ENCODE results near the gene UBE2O. TPM values are rescaled to one million over a fixed set of nuclear protein-coding genes. Genes with fewer than 3 reads are reported as not detected.

The UBE2O gene
- total RNA-seq, 1 donor from 2014 or later, result 12.6 TPM

GRCh38 chr17:76442341-76443338, 10.3 kb downstream of the UBE2O start:
- Histone ChIP-seq H3K4me3 (ENCODE audit: low read depth, low read length) (no peak overlapping the region), H3K36me3 (ENCODE audit: control insufficient read depth, insufficient read depth, low read length) (no peaks in the 10 kb centered on the region), H3K27me3 (ENCODE audit: control insufficient read depth, insufficient read depth, low read length) (no peaks in the 10 kb centered on the region)
- no peak for DNase-seq (ENCODE audit: low read depth)
- TF ChIP-seq CTCF (IDR thresholded peaks at IDR 0.05; ENCODE audit: insufficient read depth, low read length, poor library complexity, severe bottlenecking), result no peak

GRCh38 chr17:76441686-76442340, 11.1 kb downstream of the UBE2O start:
- no peak for DNase-seq (ENCODE audit: low read depth)
- no peaks in the 10 kb centered on the region for H3K27me3 ChIP-seq (ENCODE audit: control insufficient read depth, insufficient read depth, low read length)
- TF ChIP-seq CTCF (IDR thresholded peaks at IDR 0.05; ENCODE audit: insufficient read depth, low read length, poor library complexity, severe bottlenecking), result no peak
- no peak overlapping the region for H3K4me3 ChIP-seq (ENCODE audit: low read depth, low read length)
- no peaks in the 10 kb centered on the region for H3K36me3 ChIP-seq (ENCODE audit: control insufficient read depth, insufficient read depth, low read length)

- H3K36me3 ChIP-seq (ENCODE audit: control insufficient read depth, insufficient read depth, low read length), result no peaks in the 10 kb centered on the region
- no peak for TF ChIP-seq CTCF (IDR thresholded peaks at IDR 0.05; ENCODE audit: insufficient read depth, low read length, poor library complexity, severe bottlenecking)
- no peaks in the 10 kb centered on the region for H3K27me3 ChIP-seq (ENCODE audit: control insufficient read depth, insufficient read depth, low read length)
- no peak overlapping the region for H3K4me3 ChIP-seq (ENCODE audit: low read depth, low read length)
- no peak for DNase-seq (ENCODE audit: low read depth)
Observed at GRCh38 chr17:76440751-76441362, 12.1 kb downstream of the UBE2O start.

- Histone ChIP-seq H3K4me3 (ENCODE audit: low read depth, low read length) (no peak overlapping the region), H3K36me3 (ENCODE audit: control insufficient read depth, insufficient read depth, low read length) (no peaks in the 10 kb centered on the region), H3K27me3 (ENCODE audit: control insufficient read depth, insufficient read depth, low read length) (no peaks in the 10 kb centered on the region)
- no peak for DNase-seq (ENCODE audit: low read depth)
- no peak for TF ChIP-seq CTCF (IDR thresholded peaks at IDR 0.05; ENCODE audit: insufficient read depth, low read length, poor library complexity, severe bottlenecking)
Observed at GRCh38 chr17:76439314-76439928, 13.5 kb downstream of the UBE2O start.

- no peaks in the 10 kb centered on the region for H3K27me3 ChIP-seq (ENCODE audit: control insufficient read depth, insufficient read depth, low read length)
- H3K36me3 ChIP-seq (ENCODE audit: control insufficient read depth, insufficient read depth, low read length), result no peaks in the 10 kb centered on the region
- DNase-seq (ENCODE audit: low read depth), result no peak
- TF ChIP-seq CTCF (IDR thresholded peaks at IDR 0.05; ENCODE audit: insufficient read depth, low read length, poor library complexity, severe bottlenecking), result no peak
- no peak overlapping the region for H3K4me3 ChIP-seq (ENCODE audit: low read depth, low read length)
Observed at GRCh38 chr17:76438906-76439305, 14.0 kb downstream of the UBE2O start.
